Measurements from ENCODE around the gene TRAPPC1.

The TRAPPC1 gene

DNA sequence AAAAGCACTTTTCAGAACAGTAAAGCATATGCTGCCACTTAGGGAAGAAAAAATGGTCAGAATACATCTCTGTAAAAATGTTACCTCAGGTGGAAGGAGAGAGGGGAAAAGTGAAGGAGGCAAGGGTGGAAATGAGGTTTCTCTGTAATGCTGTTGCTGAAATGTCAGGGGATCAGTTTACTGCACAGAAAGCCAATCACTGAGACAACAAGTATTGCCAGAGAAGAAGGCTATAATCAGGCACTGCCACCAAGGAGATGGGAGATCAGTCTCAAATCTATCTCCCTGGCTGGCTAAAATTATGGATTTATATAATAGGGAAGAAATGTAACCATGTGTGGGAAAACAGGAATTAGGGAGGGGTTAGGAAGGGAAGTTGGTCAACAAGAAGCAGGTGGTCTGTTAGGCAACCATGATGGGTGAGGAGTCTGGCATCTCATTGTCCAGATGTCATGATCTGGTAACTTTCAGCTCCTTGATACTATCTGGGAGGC lies 42.9 kb upstream of the TRAPPC1 start:
- no peak for ATAC-seq (ENCODE audit: insufficient read depth, low read depth)
- Histone ChIP-seq H2AFZ (ENCODE audit: low read depth, low read length) (no peak overlapping the region), H3K27ac (ENCODE audit: low read length) (no peak overlapping the region), H3K4me1 (ENCODE audit: insufficient read depth, low read length) (no peaks in the 10 kb centered on the region), H3K27me3 (ENCODE audit: insufficient read depth, low read length, poor library complexity) (no peaks in the 10 kb centered on the region), H3K36me3 (ENCODE audit: insufficient read depth, low read length) (no peaks in the 10 kb centered on the region), H3K4me2 (ENCODE audit: insufficient read depth, low read length) (no peak overlapping the region), H3K9me3 (ENCODE audit: insufficient read depth, low read length, severe bottlenecking) (peaks cover 14% of the 10 kb centered on the region), H3K4me3 (ENCODE audit: low read depth in 1 of 2, low read length in 2 of 2) (no peak overlapping the region), H3K9ac (ENCODE audit: low read depth, low read length) (no peak overlapping the region), H4K20me1 (ENCODE audit: insufficient read depth, low read length) (no peaks in the 10 kb centered on the region), H3K79me2 (ENCODE audit: insufficient read depth, low read length) (no peaks in the 10 kb centered on the region)
- TF ChIP-seq EZH2 (IDR thresholded peaks at IDR 0.05; ENCODE audit: borderline replicate concordance, low read depth, low read length, severe bottlenecking), result no peak
- TF ChIP-seq, protein P1, sequence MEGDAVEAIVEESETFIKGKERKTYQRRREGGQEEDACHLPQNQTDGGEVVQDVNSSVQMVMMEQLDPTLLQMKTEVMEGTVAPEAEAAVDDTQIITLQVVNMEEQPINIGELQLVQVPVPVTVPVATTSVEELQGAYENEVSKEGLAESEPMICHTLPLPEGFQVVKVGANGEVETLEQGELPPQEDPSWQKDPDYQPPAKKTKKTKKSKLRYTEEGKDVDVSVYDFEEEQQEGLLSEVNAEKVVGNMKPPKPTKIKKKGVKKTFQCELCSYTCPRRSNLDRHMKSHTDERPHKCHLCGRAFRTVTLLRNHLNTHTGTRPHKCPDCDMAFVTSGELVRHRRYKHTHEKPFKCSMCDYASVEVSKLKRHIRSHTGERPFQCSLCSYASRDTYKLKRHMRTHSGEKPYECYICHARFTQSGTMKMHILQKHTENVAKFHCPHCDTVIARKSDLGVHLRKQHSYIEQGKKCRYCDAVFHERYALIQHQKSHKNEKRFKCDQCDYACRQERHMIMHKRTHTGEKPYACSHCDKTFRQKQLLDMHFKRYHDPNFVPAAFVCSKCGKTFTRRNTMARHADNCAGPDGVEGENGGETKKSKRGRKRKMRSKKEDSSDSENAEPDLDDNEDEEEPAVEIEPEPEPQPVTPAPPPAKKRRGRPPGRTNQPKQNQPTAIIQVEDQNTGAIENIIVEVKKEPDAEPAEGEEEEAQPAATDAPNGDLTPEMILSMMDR (IDR thresholded peaks at IDR 0.05; ENCODE audit: borderline replicate concordance, extremely low read depth, low read length, poor library complexity, severe bottlenecking), result no peak
- DNase-seq, result no peak

DNA sequence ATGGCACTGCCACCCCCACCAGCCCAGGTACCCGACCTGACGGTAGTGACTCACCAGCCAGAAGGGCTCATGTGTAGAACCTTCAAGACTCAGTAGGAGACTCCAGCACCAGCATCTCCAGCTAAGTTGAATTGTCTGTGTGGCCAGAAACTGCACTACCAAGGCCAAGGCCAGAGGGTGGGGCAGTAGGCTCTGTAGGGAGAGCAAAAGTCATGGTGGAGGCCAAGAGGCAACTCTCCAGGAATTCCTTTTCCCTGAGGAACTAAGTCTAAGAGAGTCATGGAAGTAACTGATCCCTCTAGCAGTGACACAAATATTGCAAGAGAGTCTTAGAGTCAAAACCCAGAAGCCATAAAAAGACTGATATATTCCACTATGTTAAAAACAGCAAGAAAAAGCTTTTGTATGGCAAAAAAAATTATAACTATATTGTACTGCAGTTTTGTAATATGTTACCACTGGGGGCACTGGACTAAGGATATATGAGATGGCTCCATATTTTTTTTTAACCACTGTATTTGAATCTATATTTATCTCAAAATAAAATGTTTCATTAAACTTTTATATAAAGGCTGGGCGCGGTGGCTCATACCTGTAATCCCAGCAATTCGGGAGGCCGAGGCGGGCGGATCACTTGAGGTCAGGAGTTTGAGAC lies 40.5 kb upstream of the TRAPPC1 start:
- Histone ChIP-seq H3K27me3 (ENCODE audit: insufficient read depth, low read length, poor library complexity) (no peaks in the 10 kb centered on the region), H3K36me3 (ENCODE audit: insufficient read depth, low read length) (no peaks in the 10 kb centered on the region), H3K9me3 (ENCODE audit: insufficient read depth, low read length, severe bottlenecking) (peaks cover 14% of the 10 kb centered on the region), H2AFZ (ENCODE audit: low read depth, low read length) (no peak overlapping the region), H3K79me2 (ENCODE audit: insufficient read depth, low read length) (no peaks in the 10 kb centered on the region), H3K4me1 (ENCODE audit: insufficient read depth, low read length) (no peaks in the 10 kb centered on the region), H3K4me3 (ENCODE audit: low read depth in 1 of 2, low read length in 2 of 2) (no peak overlapping the region), H3K9ac (ENCODE audit: low read depth, low read length) (no peak overlapping the region), H4K20me1 (ENCODE audit: insufficient read depth, low read length) (no peaks in the 10 kb centered on the region), H3K27ac (ENCODE audit: low read length) (no peak overlapping the region), H3K4me2 (ENCODE audit: insufficient read depth, low read length) (no peak overlapping the region)
- TF ChIP-seq, protein P1 (IDR thresholded peaks at IDR 0.05; ENCODE audit: borderline replicate concordance, extremely low read depth, low read length, poor library complexity, severe bottlenecking), result peak; percentile 26
- TF ChIP-seq EZH2 (IDR thresholded peaks at IDR 0.05; ENCODE audit: borderline replicate concordance, low read depth, low read length, severe bottlenecking), result no peak
- ATAC-seq (ENCODE audit: insufficient read depth, low read depth) (no peak), DNase-seq (no peak)

DNA sequence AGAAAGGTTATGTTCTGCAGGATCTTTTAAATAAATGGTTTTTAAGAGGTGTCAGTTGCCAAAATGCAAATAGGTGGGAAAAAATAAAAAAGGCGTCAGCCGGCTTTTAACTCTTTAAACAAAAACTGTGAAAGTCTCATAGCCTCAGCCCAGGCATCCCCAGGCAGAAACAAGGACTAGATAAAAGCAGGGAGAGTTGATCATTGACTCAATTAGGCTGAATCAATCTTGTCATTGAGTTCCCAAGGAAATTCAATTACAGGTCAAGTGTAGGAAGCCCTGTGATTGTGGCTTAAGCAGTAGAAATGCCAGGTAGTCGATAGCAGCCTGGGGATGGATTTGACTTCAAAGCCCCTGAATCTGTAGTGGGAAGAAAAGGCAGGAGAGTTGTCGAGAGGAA lies 39.9 kb upstream of the TRAPPC1 start:
- Histone ChIP-seq H3K4me3 (ENCODE audit: low read depth in 1 of 2, low read length in 2 of 2) (no peak overlapping the region), H3K79me2 (ENCODE audit: insufficient read depth, low read length) (no peaks in the 10 kb centered on the region), H3K9ac (ENCODE audit: low read depth, low read length) (no peak overlapping the region), H3K4me2 (ENCODE audit: insufficient read depth, low read length) (no peak overlapping the region), H4K20me1 (ENCODE audit: insufficient read depth, low read length) (no peaks in the 10 kb centered on the region), H3K27ac (ENCODE audit: low read length) (no peak overlapping the region), H2AFZ (ENCODE audit: low read depth, low read length) (no peak overlapping the region), H3K9me3 (ENCODE audit: insufficient read depth, low read length, severe bottlenecking) (peaks cover 14% of the 10 kb centered on the region), H3K4me1 (ENCODE audit: insufficient read depth, low read length) (no peaks in the 10 kb centered on the region), H3K36me3 (ENCODE audit: insufficient read depth, low read length) (no peaks in the 10 kb centered on the region), H3K27me3 (ENCODE audit: insufficient read depth, low read length, poor library complexity) (no peaks in the 10 kb centered on the region)
- no peak for DNase-seq
- TF ChIP-seq EZH2 (IDR thresholded peaks at IDR 0.05; ENCODE audit: borderline replicate concordance, low read depth, low read length, severe bottlenecking), result no peak
- TF ChIP-seq, protein P1 (IDR thresholded peaks at IDR 0.05; ENCODE audit: borderline replicate concordance, extremely low read depth, low read length, poor library complexity, severe bottlenecking), result no peak
- ATAC-seq (ENCODE audit: insufficient read depth, low read depth), result no peak
